ENCODE results near the gene SPATS2L.

The SPATS2L gene

GRCh38 chr2:200350850-200351285 is 44.4 kb downstream of the SPATS2L start:
- no peak for DNase-seq (ENCODE audit: low read depth in 2 of 2)

- no peak for DNase-seq (ENCODE audit: low read depth in 2 of 2)
These were observed 45.3 kb downstream of the SPATS2L start for GRCh38 chr2:200351815-200352214.

- no peak for DNase-seq (ENCODE audit: low read depth in 2 of 2)
These were observed 46.1 kb downstream of the SPATS2L start for GRCh38 chr2:200352636-200353035.

GRCh38 chr2:200353120-200353519 is 46.6 kb downstream of the SPATS2L start:
- no peak for DNase-seq (ENCODE audit: low read depth in 2 of 2)

- no peak for DNase-seq (ENCODE audit: low read depth in 2 of 2)
These were observed 47.4 kb downstream of the SPATS2L start for GRCh38 chr2:200353874-200354273.

- no peak for DNase-seq (ENCODE audit: low read depth in 2 of 2)
These were observed 48.6 kb downstream of the SPATS2L start for GRCh38 chr2:200354833-200355751.

GRCh38 chr2:200356321-200356720 is 49.8 kb downstream of the SPATS2L start:
- no peak for DNase-seq (ENCODE audit: low read depth in 2 of 2)

- DNase-seq (ENCODE audit: low read depth in 2 of 2): no peak
These were observed 50.4 kb downstream of the SPATS2L start for GRCh38 chr2:200356857-200357384.

- DNase-seq (ENCODE audit: low read depth in 2 of 2): no peak
These were observed 51.4 kb downstream of the SPATS2L start for GRCh38 chr2:200357845-200358244.

GRCh38 chr2:200359552-200359951 is 53.1 kb downstream of the SPATS2L start:
- no peak for DNase-seq (ENCODE audit: low read depth in 2 of 2)

- DNase-seq (ENCODE audit: low read depth in 2 of 2): no peak
These were observed 53.9 kb downstream of the SPATS2L start for GRCh38 chr2:200360364-200360763.

- DNase-seq (ENCODE audit: low read depth in 2 of 2): no peak
These were observed 55.9 kb downstream of the SPATS2L start for GRCh38 chr2:200362202-200362917.

GRCh38 chr2:200363279-200363678 is 56.8 kb downstream of the SPATS2L start:
- no peak for DNase-seq (ENCODE audit: low read depth in 2 of 2)

GRCh38 chr2:200364142-200364541 is 57.6 kb downstream of the SPATS2L start:
- no peak for DNase-seq (ENCODE audit: low read depth in 2 of 2)

- no peak for DNase-seq (ENCODE audit: low read depth in 2 of 2)
These were observed 58.1 kb downstream of the SPATS2L start for GRCh38 chr2:200364620-200365019.

- DNase-seq (ENCODE audit: low read depth in 2 of 2): no peak
These were observed 58.7 kb downstream of the SPATS2L start for GRCh38 chr2:200365209-200365608.

- DNase-seq (ENCODE audit: low read depth in 2 of 2): no peak
These were observed 60.7 kb downstream of the SPATS2L start for GRCh38 chr2:200367155-200367554.

GRCh38 chr2:200369886-200370285 is 63.4 kb downstream of the SPATS2L start:
- DNase-seq (ENCODE audit: low read depth in 2 of 2): no peak

- DNase-seq (ENCODE audit: low read depth in 2 of 2): no peak
These were observed 66.7 kb downstream of the SPATS2L start for GRCh38 chr2:200373231-200373630.

- peak in 1 of 2 donors; percentile 28 for DNase-seq (ENCODE audit: low read depth in 2 of 2)
These were observed 67.5 kb downstream of the SPATS2L start for GRCh38 chr2:200373973-200374416.

GRCh38 chr2:200376513-200377354 is 70.2 kb downstream of the SPATS2L start:
- peak in 1 of 2 donors; percentile 12 for DNase-seq (ENCODE audit: low read depth in 2 of 2)

All from stimulated activated CD4-positive, alpha-beta T cell treated with anti-CD3 and anti-CD28 coated beads, Interleukin-1b, Interleukin-23, amount 100 ng/mL, for 4 hours (primary cell).